Tongue (tissue), 2 donors: ENCODE measurements around the gene MEI1. TPM values are rescaled to one million over a fixed set of nuclear protein-coding genes. Genes with fewer than 3 reads are reported as not detected.
"Not testable (repeated sequence)": the region's sequence is repeated elsewhere in the genome, so short reads cannot be mapped to it uniquely, and the experiment has no call there.

Source experiments
- DNase-seq: peaks from one replicate; pipeline ENCODE4 v3.0.0-alpha.2; 2015
- total RNA-seq: library from RNA; depleted of rRNA; stranded (reverse); fragments of >200 nt; gene quantifications from one replicate; pipeline ENCODE4 v1.2.3, GENCODE V29; 2014

The MEI1 gene
- not detected for total RNA-seq

DNA sequence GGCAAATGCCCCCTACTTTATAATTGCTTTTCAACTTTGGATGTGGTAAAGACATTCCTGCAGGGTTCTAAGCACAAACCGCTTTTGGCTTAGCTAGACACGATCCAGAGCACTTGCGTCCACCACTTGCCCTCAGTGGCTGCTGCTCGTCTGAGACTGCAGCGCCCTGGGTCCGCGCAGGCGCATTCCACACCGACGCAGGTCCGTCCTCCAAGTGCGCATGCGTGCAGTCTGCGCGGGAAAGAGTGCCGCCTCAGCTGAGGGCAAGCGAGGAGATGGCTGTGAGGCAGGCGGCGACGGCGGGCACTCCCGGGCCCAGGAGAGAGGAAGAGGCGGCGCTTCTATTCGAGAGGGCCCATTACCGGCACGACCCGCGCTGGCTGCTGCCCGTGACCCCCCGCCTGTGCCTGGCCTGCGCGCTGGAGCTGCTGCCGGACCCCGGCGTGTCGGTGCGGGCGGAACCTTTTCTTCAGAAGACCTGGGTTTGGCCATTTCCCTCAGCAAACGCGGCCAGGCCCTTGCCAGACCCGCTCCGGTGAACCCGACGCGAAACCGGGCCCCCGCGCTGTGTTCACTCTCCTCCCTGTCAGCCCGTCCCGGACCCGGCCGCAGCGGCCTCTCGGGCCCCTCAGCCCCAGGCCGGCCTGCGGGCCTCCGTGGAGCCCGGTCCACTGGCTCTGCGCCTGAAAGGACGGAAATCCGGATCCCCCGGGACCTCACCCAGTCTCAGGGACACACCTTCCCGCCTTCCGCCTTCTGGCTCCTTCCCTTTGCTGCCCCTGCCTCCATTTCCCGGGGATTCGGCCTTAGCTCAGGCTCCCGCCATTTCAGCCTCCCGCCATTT is at the start of gene MEI1:
TSS of gene MEI1 (plus strand) at position 240 of the 844 bp plus-strand sequence. CDS start at position 276, 36 bp downstream.
- DNase-seq = peak; percentile 93

- DNase-seq = no peak
Observed at GRCh38 chr22:41650229-41650628, 49.1 kb upstream of the MEI1 start.

- no peak for DNase-seq
Observed at GRCh38 chr22:41650821-41651220, 48.5 kb upstream of the MEI1 start.

DNA sequence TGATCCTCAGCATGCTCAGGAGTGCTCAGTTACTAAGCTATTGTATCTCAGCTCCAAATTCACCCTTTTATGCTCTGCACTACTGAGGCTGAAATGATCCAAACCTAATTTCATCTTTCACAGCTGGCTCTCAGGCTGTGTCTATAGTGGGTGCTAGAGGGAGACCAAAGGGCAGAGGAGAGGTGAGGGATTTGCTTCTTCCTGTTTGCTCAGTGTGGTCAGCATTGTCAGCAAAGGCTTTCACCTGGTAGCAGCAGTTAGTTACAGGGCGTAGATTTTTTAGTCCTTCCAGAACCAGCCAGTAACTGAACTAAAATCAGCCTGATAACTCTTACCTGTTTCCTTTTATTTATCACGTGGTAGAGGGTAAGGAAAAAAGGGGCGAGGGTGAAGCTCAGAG is 45.0 kb upstream of the MEI1 start:
- no peak for DNase-seq

- no peak for DNase-seq
Observed at GRCh38 chr22:41656556-41656955, 42.7 kb upstream of the MEI1 start.

DNA sequence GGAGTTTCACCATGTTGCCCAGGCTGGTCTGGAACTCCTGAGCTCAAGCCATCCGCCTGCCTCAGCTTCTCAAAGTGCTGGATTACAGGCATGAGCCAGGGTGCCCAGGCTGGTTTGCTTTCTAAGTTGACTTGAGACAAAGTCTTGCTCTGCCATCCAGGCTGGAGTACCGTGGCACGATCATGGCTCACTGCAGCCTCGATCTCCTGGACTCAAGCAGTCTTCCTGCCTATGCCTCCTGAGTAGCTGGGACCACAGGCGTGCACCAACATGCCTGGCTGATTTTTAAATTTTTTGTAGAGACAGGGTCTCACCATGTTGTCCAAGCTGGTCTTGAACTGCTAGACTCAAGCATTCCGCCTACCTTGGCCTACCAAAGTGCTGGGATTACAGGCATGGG is 41.6 kb upstream of the MEI1 start:
- no peak for DNase-seq

- no peak for DNase-seq
Observed at GRCh38 chr22:41658869-41659268, 40.4 kb upstream of the MEI1 start.

- DNase-seq = no peak
Observed at GRCh38 chr22:41659941-41660340, 39.4 kb upstream of the MEI1 start.

DNA sequence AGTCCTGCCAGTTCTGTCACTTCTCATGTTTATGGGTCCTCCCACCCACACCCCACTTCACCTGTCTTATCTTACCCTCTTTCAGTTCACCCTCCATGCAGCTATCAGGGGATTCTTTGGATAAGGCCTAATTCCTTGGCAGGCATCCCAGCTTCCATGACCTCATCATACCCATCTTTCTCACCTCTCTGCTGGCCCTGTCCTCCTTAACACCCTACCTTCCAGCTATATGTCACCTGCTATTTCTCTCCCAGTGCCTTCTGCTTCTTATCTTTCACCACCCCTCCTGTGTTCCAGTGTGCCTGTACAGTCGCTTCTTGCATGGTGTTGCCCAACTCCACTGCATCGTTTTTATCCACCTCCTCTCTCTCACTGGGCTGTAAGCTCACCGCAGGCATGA is 38.9 kb upstream of the MEI1 start:
- DNase-seq = peak; percentile 35

GRCh38 chr22:41661088-41661487 is 38.2 kb upstream of the MEI1 start:
- DNase-seq = no peak

DNA sequence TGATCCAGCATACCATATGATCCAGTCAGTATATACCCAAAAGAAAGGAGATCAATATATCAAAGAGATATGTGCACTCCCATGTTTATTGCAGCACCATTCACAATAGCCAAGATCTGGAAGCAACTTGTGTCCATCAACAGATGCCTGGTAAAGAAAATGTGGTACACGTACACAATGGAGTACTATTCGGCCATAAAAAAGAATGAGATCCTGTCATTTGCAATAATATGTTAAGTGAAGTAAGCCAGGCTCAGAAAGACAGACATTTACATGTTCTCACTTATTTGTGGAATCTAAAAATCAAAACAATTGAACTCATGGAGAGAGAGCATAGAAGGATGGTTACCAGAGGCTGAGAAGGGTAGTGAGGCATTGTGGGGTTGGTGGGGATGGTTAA is 37.6 kb upstream of the MEI1 start:
- DNase-seq = no peak

DNA sequence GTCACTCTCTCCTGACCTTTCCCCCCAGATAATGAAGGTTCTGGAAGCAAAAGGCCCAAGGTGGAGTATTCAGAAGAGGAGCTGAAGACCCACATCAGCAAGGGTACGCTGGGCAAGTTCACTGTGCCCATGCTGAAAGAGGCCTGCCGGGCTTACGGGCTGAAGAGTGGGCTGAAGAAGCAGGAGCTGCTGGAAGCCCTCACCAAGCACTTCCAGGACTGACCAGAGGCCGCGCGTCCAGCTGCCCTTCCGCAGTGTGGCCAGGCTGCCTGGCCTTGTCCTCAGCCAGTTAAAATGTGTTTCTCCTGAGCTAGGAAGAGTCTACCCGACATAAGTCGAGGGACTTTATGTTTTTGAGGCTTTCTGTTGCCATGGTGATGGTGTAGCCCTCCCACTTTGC is 35.7 kb upstream of the MEI1 start:
- not testable (repeated sequence) for DNase-seq

- no peak for DNase-seq
Observed at GRCh38 chr22:41664490-41664889, 34.8 kb upstream of the MEI1 start.

DNA sequence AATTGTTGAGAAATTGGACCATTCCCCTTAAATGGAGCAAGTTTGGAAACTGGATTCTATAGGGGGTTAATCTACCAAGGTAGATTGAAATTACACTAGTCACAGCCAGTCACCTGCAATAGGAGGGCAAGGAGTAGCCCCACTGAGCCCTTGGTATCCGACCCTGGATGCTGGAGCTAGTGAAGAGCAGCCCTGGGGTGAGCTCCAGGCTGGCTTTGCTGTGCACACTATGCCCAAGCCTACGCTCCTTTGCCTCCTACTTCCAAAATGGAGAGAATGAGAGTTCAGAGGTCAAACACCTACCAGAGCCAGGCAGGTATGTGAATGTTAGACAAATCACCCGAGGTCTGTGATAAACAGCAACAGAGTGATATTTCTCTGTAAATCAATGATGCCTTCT is 34.4 kb upstream of the MEI1 start:
- DNase-seq = no peak

GRCh38 chr22:41668971-41669911 is 30.1 kb upstream of the MEI1 start:
- DNase-seq = no peak

DNA sequence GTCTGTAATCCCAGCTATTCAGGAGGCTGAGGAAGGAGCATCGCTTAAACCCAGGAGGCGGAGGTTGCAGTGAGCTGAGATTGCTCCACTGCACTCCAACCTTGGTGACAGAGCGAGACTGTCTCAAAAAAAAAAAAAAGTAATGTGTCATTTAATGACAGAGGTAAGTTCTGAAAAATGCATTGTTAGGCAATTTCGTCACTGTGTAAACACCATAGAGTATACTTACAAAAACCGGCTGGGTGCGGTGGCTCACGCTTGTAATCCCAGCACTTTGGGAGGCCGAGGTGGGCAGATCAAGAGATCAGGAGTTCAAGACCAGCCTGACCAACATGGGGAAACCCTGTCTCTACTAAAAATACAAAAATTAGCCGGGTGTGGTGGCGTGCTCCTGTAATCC is 27.2 kb upstream of the MEI1 start:
- not testable (repeated sequence) for DNase-seq

- no peak for DNase-seq
Observed at GRCh38 chr22:41672780-41673509, 26.4 kb upstream of the MEI1 start.

DNA sequence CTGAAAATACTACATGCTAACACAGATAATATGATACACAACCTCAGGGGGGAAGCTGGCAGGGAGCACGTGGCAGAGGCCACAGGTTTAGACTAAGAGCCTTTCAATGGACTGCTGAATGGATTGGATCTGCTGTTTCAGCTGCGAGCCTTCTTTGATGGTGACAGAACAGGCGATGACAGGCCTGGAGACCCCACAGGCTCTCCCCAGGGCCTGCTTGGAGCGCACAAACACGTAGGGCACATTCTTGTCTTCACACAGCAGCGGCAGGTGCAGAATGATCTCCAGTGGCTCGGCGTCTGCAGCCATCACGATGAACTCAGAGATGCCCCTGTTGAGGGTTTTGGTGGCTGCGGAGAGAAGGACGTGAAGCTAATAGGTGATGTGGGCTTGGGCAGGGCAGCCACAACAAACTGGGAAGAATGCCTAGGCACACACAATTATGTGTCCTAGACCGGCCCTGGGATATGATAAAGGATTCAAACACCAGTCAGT is 24.4 kb upstream of the MEI1 start:
- peak; percentile 68 for DNase-seq

DNA sequence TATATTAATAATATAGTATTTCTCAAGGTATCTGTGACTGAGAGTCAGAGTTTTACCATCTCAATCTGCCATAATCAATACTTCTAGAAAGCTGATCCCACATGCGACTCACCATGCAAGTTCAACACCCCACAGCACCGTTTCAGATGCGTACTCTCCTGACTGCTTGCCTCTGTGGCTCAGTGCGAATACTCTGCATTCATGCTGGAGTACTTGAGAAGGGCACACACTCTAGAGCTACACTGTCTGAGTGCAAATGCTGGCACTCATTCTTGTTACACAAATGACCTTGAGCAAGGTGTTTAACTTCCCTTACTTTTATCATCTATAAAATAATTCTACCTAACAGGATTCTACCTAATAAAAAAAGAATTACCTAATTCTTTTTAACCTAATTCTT is 23.2 kb upstream of the MEI1 start:
- no peak for DNase-seq

DNA sequence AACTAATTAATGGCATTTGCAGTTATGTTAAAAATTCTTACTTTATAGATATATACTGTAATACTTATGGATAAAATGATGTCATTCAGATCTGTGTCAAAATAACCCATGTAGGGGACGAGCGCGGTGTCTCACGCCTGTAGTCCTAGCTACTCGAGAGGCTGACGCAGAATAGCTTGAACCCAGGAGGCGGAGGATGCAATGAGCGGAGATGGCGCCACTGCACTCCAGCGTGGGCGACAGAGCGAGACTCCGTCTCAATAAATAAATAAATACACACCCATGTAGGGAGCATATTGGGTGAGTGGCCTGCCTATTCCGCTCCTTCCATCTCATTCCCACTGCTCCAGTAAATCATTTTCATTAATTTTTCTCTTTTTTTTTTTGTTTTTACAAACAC is 17.7 kb upstream of the MEI1 start:
- DNase-seq = no peak

- DNase-seq = peak; percentile 92
Observed at GRCh38 chr22:41682033-41682807, 17.1 kb upstream of the MEI1 start.

DNA sequence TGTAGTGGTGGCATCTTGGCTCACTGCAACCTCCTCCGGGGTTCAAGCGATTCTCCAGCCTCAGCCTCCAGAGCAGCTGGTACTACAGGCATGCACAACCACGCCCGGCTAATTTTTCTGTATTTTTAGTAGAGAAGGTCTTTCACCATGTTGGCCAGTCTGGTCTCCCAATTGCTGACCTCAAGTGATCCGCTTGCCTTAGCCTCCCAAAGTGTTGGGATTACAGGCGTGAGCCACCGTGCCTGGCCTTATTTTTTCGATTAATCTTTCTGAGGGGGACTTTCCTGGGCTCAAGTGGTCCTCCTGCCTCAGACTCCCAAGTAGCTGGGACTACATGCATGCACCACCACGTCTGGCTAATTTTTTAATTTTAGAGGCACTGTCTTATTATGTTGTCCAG is 16.3 kb upstream of the MEI1 start:
- no peak for DNase-seq
